H9 (cell line): Measurements from ENCODE around the gene SRSF11. TPM values are rescaled to one million over a fixed set of nuclear protein-coding genes. Genes with fewer than 3 reads are reported as not detected.

Source experiments
- DNase-seq: peaks from one replicate; pipeline ENCODE4 v3.0.0-alpha.2; 2017
- H2AFZ ChIP-seq: one replicate; pipeline ENCODE4 v1.6.1; 2013; ENCODE audit warnings: mild to moderate bottlenecking, low read length, control low read depth, moderate library complexity
- H2AK5ac ChIP-seq: 2 replicates; pipeline ENCODE4 v1.6.1; 2013; ENCODE audit warnings: low read length, control low read depth, mixed read lengths; ENCODE audit not compliant: insufficient read length
- H2BK120ac ChIP-seq: one replicate; pipeline ENCODE4 v1.6.1; 2013; ENCODE audit warnings: low read depth, mild to moderate bottlenecking, low read length, control low read depth, inconsistent platforms; ENCODE audit not compliant: poor library complexity, severe bottlenecking
- H2BK12ac ChIP-seq: 2 replicates; pipeline ENCODE4 v1.6.1; 2013; ENCODE audit warnings: low read length, control low read depth, mixed read lengths, low read depth; ENCODE audit not compliant: insufficient read length
- H2BK15ac ChIP-seq: 2 replicates; pipeline ENCODE4 v1.6.1; 2013; ENCODE audit warnings: low read depth, low read length, control low read depth
- H2BK20ac ChIP-seq: one replicate; pipeline ENCODE4 v1.6.1; 2013; ENCODE audit warnings: low read depth, mild to moderate bottlenecking, low read length, control low read depth, inconsistent platforms; ENCODE audit not compliant: poor library complexity, severe bottlenecking
- H2BK5ac ChIP-seq: 2 replicates; pipeline ENCODE4 v1.6.1; 2013; ENCODE audit warnings: low read length, control low read depth, mixed read lengths; ENCODE audit not compliant: insufficient read length
- H3K14ac ChIP-seq: 2 replicates; pipeline ENCODE4 v1.6.1; 2013; ENCODE audit warnings: low read length, control low read depth; ENCODE audit not compliant: insufficient read depth
- H3K18ac ChIP-seq: 2 replicates; pipeline ENCODE4 v1.6.1; 2013; ENCODE audit warnings: low read depth, mild to moderate bottlenecking, mixed read lengths, low read length, control low read depth; ENCODE audit not compliant: insufficient read length
- H3K23ac ChIP-seq: 2 replicates; pipeline ENCODE4 v1.6.1; 2013; ENCODE audit warnings: low read length, control low read depth, mixed read lengths, low read depth; ENCODE audit not compliant: insufficient read length
- H3K23me2 ChIP-seq: 2 replicates; pipeline ENCODE4 v1.6.1; 2013; ENCODE audit warnings: low read depth, mild to moderate bottlenecking, mixed read lengths, low read length, control low read depth; ENCODE audit not compliant: insufficient read length, poor library complexity, severe bottlenecking
- H3K27ac ChIP-seq: 2 replicates; pipeline ENCODE4 v1.5.1; 2013; ENCODE audit warnings: low read length, control low read depth, mixed read lengths, low read depth; ENCODE audit not compliant: insufficient read length
- H3K27me3 ChIP-seq: 2 replicates; pipeline ENCODE4 v1.6.1; 2013; ENCODE audit warnings: low read length, control low read depth, inconsistent platforms; ENCODE audit not compliant: insufficient read depth
- H3K4ac ChIP-seq: 2 replicates; pipeline ENCODE4 v1.6.1; 2013; ENCODE audit warnings: low read depth, mild to moderate bottlenecking, control low read depth, inconsistent platforms, low read length, moderate library complexity
- H3K4me1 ChIP-seq: 2 replicates; pipeline ENCODE4 v1.6.1; 2013; ENCODE audit warnings: low read length, control low read depth, inconsistent platforms; ENCODE audit not compliant: insufficient read depth
- H3K4me2 ChIP-seq: 2 replicates; pipeline ENCODE4 v1.6.1; 2013; ENCODE audit warnings: low read length, control low read depth, mixed read lengths; ENCODE audit not compliant: insufficient read length, insufficient read depth
- H3K56ac ChIP-seq: 2 replicates; pipeline ENCODE4 v1.6.1; 2013; ENCODE audit warnings: low read depth, mild to moderate bottlenecking, mixed read lengths, low read length, control low read depth; ENCODE audit not compliant: insufficient read length
- H3K79me1 ChIP-seq: 2 replicates; pipeline ENCODE4 v1.6.1; 2013; ENCODE audit warnings: low read depth, mild to moderate bottlenecking, moderate library complexity, low read length, control low read depth, inconsistent platforms; ENCODE audit not compliant: insufficient read depth, poor library complexity, severe bottlenecking
- H3K79me2 ChIP-seq: 2 replicates; pipeline ENCODE4 v1.6.1; 2013; ENCODE audit warnings: low read length, control low read depth, inconsistent platforms; ENCODE audit not compliant: insufficient read depth
- H3K9ac ChIP-seq: 2 replicates; pipeline ENCODE4 v1.6.1; 2013; ENCODE audit warnings: low read length, control low read depth, mixed read lengths; ENCODE audit not compliant: insufficient read length; ENCODE audit errors: extremely low read depth
- H3K9me3 ChIP-seq: one replicate; pipeline ENCODE4 v1.6.1; 2013; ENCODE audit warnings: low read depth, low read length, inconsistent platforms; ENCODE audit not compliant: control insufficient read depth
- H3T11ph ChIP-seq: one replicate; pipeline ENCODE4 v1.6.1; 2013; ENCODE audit warnings: mild to moderate bottlenecking, low read length, control low read depth, inconsistent platforms
- H4K20me1 ChIP-seq: one replicate; pipeline ENCODE4 v1.6.1; 2013; ENCODE audit not compliant: control insufficient read depth, insufficient read length, insufficient read depth
- H4K5ac ChIP-seq: 2 replicates; pipeline ENCODE4 v1.6.1; 2013; ENCODE audit warnings: low read depth, mild to moderate bottlenecking, mixed read lengths, low read length, control low read depth; ENCODE audit not compliant: insufficient read length
- H4K8ac ChIP-seq: replicated peaks from 2 replicates; pipeline ENCODE4 v1.6.1; 2013; ENCODE audit warnings: low read length, control low read depth, mixed read lengths, low read depth; ENCODE audit not compliant: insufficient read length
- H4K91ac ChIP-seq: 2 replicates; pipeline ENCODE4 v1.6.1; 2013; ENCODE audit warnings: low read depth, mild to moderate bottlenecking, moderate library complexity, mixed read lengths, low read length, control low read depth; ENCODE audit not compliant: insufficient read length
- H3K27ac Mint-ChIP-seq, 3 experiments: 2 replicates in 2 of 3; 3 replicates in 1 of 3; pipeline ENCODE4 v1.8.0; 2020 to 2021; ENCODE audit warnings: mixed read lengths in 3 of 3, mild to moderate bottlenecking in 1 of 3, moderate library complexity in 1 of 3
- H3K27me3 Mint-ChIP-seq: 2 replicates; pipeline ENCODE4 v1.8.0; 2021; ENCODE audit warnings: low read depth, mild to moderate bottlenecking, moderate library complexity, mixed read lengths
- H3K36me3 Mint-ChIP-seq, 3 experiments: 2 replicates in 2 of 3; 3 replicates in 1 of 3; pipeline ENCODE4 v1.8.0; 2020 to 2021; ENCODE audit warnings: low read depth in 3 of 3, mixed read lengths in 3 of 3; ENCODE audit not compliant: insufficient read depth in 1 of 3
- H3K4me1 Mint-ChIP-seq, 2 experiments: 2 replicates each; pipeline ENCODE4 v1.8.0; 2020; ENCODE audit warnings: mixed read lengths in 2 of 2
- H3K4me3 Mint-ChIP-seq, 2 experiments: 2 replicates in 1 of 2; 3 replicates in 1 of 2; pipeline ENCODE4 v1.8.0; 2020 to 2021; ENCODE audit warnings: mild to moderate bottlenecking in 2 of 2, mixed read lengths in 2 of 2, moderate library complexity in 1 of 2
- H3K9me3 Mint-ChIP-seq, 2 experiments: 2 replicates in 1 of 2; 3 replicates in 1 of 2; pipeline ENCODE4 v1.8.0; 2020; ENCODE audit warnings: mild to moderate bottlenecking in 2 of 2, mixed read lengths in 2 of 2, moderate library complexity in 1 of 2
- CTCF ChIP-seq: fragments of 200-600 bp; sonication (generic); conservative IDR thresholded peaks from 3 replicates; pipeline ENCODE4 v1.8.0; 2021; ENCODE audit warnings: antibody characterized with exemption, mild to moderate bottlenecking
- WGBS: extraction: QIAGEN DNeasy Blood & Tissue Kit; methylation state at CpG from one replicate; pipeline ENCODE4 v1.1.7; 2013; ENCODE audit warnings: missing lambda C conversion rate, low lambda C conversion rate, mixed read lengths; ENCODE audit not compliant: insufficient read length; ENCODE audit errors: extremely low coverage; 5-methylcytosine and 5-hydroxymethylcytosine counted together
- total RNA-seq: library from RNA; stranded (reverse); gene quantifications from 2 replicates; pipeline ENCODE4 v1.2.1, GENCODE V29; 2021

The SRSF11 gene
- total RNA-seq, 1 experiment from 2014 or later = 214 TPM

GRCh38 chr1:70264839-70265238 lies 43.7 kb downstream of the SRSF11 start:
- no peaks in the 10 kb centered on the region for H4K20me1 ChIP-seq
- no peak for DNase-seq
- H3K23me2 ChIP-seq = no peaks in the 10 kb centered on the region
- H3K56ac ChIP-seq = no peak overlapping the region
- no peak overlapping the region for H2BK12ac ChIP-seq
- H2BK120ac ChIP-seq = no peak overlapping the region
- no peak overlapping the region for H4K5ac ChIP-seq
- no peak overlapping the region for H2AK5ac ChIP-seq
- no peak overlapping the region for H3K9ac ChIP-seq
- H3K4me3 Mint-ChIP-seq = no peak overlapping the region
- H3K14ac ChIP-seq = no peak overlapping the region
- no peaks in the 10 kb centered on the region for H3K9me3 Mint-ChIP-seq
- no peaks in the 10 kb centered on the region for H3K4me1 Mint-ChIP-seq
- no peak overlapping the region for H2BK5ac ChIP-seq
- H3K23ac ChIP-seq = no peak overlapping the region
- peak overlapping the region in 2 of 3 experiments; percentile 11 to 26; a peak in 5 of 7 replicates for H3K27ac Mint-ChIP-seq
- H3K27me3 ChIP-seq = no peaks in the 10 kb centered on the region
- WGBS = no CpG with 5 or more reads among the region's 7 CpGs
- H3K4me1 ChIP-seq = no peaks in the 10 kb centered on the region
- no peak overlapping the region for H2BK15ac ChIP-seq
- no peak overlapping the region for H3K18ac ChIP-seq
- H3K79me1 ChIP-seq = no peaks in the 10 kb centered on the region
- no peak overlapping the region for H2AFZ ChIP-seq
- no peak for TF ChIP-seq CTCF
- peaks cover 6 to 29% (median 26%) of the 10 kb centered on the region in 3 experiments for H3K36me3 Mint-ChIP-seq
- H4K91ac ChIP-seq = no peak overlapping the region
- no peak overlapping the region for H3T11ph ChIP-seq
- no peaks in the 10 kb centered on the region for H3K9me3 ChIP-seq
- H3K79me2 ChIP-seq = no peaks in the 10 kb centered on the region
- H3K4me2 ChIP-seq = no peak overlapping the region
- no peak overlapping the region for H3K27ac ChIP-seq
- no peak overlapping the region for H2BK20ac ChIP-seq
- no peaks in the 10 kb centered on the region for H3K27me3 Mint-ChIP-seq
- H4K8ac ChIP-seq = no peak overlapping the region
- H3K4ac ChIP-seq = no peak overlapping the region
